ENCODE results near the gene CRYBA2.

Gene CRYBA2

GRCh38 chr2:219022616-219023015 lies 29.4 kb upstream of the CRYBA2 start:
- DNase-seq = no peak

GRCh38 chr2:219022041-219022440 lies 28.8 kb upstream of the CRYBA2 start:
- no peak for DNase-seq

DNA sequence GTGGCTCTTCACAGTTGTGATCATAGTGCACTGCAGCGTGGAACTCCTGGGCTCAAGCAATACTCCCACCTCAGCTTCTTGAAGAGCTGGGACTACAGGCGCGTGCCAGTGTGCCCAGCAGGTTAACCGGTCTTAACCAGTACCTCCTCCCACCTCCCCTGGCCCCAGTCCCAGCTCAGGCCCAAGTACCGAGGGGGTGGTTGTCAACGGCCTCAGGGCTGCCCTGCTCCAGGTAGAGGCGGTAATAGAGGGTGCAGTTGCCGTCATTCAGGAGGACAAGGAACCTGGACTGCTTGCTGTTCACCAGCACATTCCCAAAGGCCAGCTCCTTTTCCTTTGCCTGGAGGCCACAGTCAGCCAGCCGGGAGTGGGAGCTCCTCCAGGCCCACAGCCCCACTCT lies 28.4 kb upstream of the CRYBA2 start:
- DNase-seq = no peak

GRCh38 chr2:219020604-219021365 lies 27.6 kb upstream of the CRYBA2 start:
- no peak for DNase-seq

DNA sequence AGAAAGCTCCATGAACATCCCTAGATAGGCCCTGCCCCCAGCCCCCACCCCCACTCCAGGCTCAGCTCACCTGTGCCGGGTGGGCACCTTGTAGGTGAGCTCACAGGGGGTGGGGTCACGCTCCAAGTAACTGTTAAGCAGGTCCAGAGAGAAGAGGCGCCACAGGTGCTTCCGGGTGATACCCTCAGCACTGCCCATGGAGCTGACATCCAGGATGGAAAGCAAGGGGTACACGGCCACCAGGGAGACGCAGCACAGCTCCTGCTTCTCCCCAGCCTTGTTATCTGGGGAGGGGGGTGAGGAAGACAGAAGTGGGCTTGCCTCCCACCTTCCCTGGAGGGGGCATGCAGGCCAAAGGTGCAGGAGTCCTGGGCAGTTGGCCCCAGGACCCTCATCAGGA lies 26.2 kb upstream of the CRYBA2 start:
- DNase-seq = no peak

DNA sequence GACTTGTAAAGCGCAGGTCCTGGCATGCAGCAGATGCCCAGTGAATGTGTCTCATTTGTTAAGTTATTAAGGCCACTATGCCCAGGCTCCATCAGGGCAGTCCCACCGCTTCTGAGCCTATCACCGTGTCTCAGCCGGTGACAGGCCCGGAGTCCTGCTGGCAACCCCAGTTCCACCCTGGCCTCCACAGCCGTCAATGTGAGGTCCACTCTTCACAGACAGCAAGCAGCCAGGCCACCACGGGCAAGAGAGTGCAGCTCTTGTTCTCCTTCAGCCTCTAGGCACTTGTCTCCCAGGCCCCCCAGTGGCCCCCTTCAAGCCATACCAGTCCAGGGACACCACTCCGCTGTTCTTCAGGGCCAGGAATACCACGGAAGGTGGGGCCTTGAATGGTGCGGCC lies 25.5 kb upstream of the CRYBA2 start:
- DNase-seq = no peak

GRCh38 chr2:219018286-219018685 lies 25.1 kb upstream of the CRYBA2 start:
- no peak for DNase-seq

GRCh38 chr2:219017201-219017931 lies 24.1 kb upstream of the CRYBA2 start:
- DNase-seq = no peak

- DNase-seq = no peak
These were observed 23.5 kb upstream of the CRYBA2 start for GRCh38 chr2:219016721-219017120.

- DNase-seq = no peak
These were observed 17.7 kb upstream of the CRYBA2 start for GRCh38 chr2:219010873-219011272.

GRCh38 chr2:219010162-219010756 lies 17.0 kb upstream of the CRYBA2 start:
- no peak for DNase-seq

GRCh38 chr2:219009294-219009693 lies 16.1 kb upstream of the CRYBA2 start:
- no peak for DNase-seq

DNA sequence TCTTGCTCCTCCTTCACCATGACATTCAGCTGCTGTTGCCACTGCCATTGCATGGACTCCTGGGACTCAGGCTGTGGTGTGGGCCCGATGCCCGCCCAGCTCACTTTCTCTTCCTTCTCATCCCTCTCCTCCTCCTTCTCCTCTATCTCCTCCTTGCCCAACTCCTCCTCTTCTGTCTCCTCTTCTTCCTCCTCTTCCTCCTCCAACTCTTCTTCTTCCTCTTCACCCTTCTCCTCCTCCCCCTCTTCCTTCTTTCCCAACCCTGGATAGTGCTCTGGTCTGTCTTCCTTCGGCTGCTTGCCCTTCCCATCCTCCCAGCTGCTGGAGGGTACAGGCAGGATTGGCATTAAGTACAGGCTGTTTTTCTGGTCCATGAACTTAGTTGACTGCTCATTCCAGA lies 10.8 kb upstream of the CRYBA2 start:
- DNase-seq = no peak

- DNase-seq = no peak
These were observed 10.0 kb upstream of the CRYBA2 start for GRCh38 chr2:219003267-219003634.

- DNase-seq = no peak
These were observed 9.4 kb upstream of the CRYBA2 start for GRCh38 chr2:219002395-219003266.

GRCh38 chr2:219001577-219002394 lies 8.6 kb upstream of the CRYBA2 start:
- DNase-seq = no peak

DNA sequence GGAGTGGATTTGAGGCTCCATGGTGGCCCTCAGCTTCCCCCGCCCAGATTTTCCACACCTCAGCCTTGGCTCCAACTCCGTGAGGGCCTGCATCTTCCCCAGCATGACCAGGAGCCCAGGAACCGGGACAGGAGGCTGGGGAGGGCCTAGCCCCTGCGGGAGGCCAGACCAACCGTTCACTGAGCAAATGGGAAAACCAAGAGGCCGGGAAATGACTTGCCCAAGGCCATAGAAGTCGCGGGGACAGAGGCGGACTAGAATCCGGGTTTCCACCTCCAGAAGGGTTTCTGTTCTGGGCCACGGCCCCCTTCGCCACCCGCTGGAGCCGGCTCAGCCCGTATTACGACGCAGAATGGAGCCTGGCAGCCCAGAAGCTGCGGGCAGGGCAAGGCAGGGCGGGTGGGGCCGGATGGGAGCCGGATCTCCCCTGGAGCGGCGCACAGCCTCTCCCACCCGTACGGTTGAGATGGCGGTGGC lies 7.9 kb upstream of the CRYBA2 start:
- no peak for DNase-seq

DNA sequence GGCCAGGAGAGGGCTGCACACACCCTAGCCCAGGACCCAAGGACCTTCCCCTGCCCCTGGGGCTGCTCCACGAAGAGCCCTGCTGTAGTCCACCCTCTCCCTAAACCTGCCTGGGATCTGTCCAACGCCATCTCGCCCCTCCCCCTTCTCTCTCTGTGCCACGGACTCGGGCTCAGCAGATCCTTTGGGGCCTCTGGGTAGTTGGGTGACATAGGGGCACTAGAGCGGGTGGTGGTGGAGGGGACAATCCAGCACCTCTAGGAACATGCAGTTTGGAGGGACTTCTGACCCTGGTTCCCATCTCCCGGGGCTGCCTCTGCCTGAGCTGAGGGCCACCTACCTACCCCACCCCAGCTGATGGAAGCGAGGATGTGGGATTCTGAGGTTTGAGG lies 7.3 kb upstream of the CRYBA2 start:
- no peak for DNase-seq

DNA sequence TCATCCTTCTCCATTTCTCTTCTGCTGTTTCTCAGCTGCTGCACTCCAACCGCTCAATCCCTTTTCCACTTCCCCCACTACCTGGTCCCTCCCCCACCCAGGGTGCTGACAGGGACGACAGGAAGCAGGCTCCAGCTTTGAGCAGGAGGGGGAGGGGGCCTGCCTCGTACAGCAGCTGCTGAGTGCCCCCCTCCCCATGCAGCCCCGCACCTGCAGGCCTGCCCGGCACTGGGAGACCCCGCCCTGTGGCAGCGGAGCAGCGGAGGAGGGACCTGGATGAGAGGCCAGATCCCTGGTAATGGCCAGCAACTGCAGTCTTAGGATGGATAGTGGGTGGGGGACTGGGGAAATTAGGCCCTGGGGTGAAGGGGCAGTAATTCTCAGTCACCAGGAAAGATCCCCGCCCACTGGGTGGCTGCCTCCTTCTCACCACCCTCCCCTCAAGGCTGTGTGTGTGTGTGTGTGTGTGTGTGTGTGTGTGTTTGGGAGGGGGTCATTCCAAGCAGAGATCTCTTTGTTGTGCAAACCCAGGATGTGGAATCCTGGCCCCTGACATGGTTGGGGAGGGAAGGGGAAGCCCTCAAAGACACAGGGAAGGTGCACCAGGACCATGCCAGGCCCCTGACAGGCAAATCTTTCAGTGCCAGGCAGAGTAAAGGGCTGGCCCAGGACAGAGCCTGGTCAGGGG lies 6.8 kb upstream of the CRYBA2 start:
- DNase-seq = no peak

- no peak for DNase-seq
These were observed 6.0 kb upstream of the CRYBA2 start for GRCh38 chr2:218999021-218999880.
